NCI-H2196 treated with DMSO at 0.1 percent for 48 hours (cell line): ENCODE data around the gene CDCA5.

Source experiments
- DNase-seq: peaks from one replicate; lab custom pipeline; 2025; ENCODE audit not compliant: unreplicated experiment; lab: John Stamatoyannopoulos, UW

CDCA5 gene

DNA sequence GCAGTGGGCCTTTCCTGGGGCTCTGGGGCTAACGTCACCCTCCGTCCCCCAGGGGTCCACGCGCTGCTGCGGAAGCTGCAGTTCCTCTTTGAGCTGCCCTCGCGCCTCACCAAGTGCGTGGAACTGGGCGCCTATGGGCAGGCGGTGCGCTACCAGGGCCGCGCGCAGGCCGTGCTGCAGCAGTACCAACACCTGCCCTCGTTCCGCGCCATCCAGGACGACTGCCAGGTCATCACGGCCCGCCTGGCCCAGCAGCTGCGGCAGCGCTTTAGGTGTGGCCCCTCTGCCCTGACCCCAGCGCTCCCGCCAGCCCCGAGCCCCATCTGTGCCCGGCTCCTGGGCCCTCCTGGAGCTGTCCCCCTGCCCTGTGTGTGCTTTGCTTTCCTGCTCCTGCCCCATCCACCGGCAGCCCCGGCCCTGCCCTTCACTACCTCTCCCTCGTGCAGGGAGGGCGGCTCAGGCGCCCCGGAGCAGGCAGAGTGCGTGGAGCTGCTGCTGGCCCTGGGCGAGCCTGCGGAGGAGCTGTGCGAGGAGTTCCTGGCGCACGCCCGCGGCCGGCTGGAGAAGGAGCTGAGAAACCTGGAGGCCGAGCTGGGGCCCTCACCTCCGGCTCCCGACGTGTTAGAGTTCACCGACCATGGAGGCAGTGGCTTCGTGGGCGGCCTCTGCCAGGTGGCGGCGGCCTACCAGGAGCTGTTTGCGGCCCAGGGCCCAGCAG is 24.1 kb upstream of the CDCA5 start:
- DNase-seq = no peak

DNA sequence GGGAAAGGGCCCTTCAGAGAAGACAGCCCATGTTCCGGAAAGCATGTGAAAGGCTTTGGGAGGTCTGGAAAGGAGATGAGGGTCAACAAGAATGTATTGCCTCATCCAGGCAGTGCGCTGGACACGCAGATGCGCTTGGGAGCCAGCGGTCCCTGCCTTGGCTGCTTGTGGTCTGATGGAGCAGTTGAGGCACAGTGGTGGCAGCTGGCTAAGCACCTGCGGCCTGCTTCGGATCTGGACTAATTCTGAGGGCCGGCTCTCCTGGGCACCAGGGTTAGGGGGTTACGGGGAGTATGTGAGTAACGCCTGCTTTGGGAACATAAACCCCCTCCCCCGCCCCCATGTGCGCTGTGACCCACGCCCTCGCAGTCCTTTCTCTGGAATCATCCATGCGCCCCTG is 23.2 kb upstream of the CDCA5 start:
- DNase-seq = no peak

DNA sequence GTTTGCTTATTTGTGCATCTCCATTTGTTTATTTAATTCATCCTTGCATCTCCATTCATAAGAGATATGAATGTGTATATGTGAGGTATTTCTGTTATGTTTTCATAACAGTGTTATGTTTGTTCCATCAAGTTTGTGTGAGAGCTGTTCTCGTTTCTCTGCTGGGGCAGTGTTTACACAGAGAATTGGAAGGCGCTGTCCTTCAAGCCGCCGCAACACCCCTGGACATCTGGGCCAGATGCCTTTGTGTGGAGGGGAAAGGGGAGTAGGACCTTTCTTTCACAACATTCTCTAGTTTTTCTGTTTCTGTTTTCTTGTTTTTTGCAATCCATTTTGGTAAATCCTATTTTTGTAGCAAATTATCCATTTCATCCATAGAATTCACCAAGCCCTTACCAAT is 20.8 kb upstream of the CDCA5 start:
- DNase-seq = no peak

- no peak for DNase-seq
Observed at GRCh38 chr11:65103476-65103875, 19.6 kb upstream of the CDCA5 start.

GRCh38 chr11:65102142-65103095 is 18.6 kb upstream of the CDCA5 start:
- peak; percentile 59 for DNase-seq

- no peak for DNase-seq
Observed at GRCh38 chr11:65100674-65101350, 17.0 kb upstream of the CDCA5 start.

DNA sequence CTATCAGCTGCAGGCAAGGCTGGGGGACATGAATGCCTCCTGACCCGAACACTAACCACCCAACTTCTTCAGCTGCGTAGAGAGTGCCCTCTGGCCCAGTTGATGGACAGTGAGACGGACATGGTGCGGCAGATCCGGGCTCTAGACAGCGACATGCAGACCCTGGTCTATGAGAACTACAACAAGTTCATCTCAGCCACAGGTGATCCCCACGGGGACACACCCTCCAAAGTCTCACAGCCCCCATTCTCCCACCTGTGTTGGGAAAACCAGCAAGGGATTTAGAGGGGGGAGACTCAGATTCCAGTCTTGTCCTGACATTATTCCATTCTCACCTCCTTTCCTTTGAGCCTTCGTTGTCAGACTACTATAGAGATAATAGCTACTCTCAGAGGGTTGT is 13.1 kb upstream of the CDCA5 start:
- no peak for DNase-seq

DNA sequence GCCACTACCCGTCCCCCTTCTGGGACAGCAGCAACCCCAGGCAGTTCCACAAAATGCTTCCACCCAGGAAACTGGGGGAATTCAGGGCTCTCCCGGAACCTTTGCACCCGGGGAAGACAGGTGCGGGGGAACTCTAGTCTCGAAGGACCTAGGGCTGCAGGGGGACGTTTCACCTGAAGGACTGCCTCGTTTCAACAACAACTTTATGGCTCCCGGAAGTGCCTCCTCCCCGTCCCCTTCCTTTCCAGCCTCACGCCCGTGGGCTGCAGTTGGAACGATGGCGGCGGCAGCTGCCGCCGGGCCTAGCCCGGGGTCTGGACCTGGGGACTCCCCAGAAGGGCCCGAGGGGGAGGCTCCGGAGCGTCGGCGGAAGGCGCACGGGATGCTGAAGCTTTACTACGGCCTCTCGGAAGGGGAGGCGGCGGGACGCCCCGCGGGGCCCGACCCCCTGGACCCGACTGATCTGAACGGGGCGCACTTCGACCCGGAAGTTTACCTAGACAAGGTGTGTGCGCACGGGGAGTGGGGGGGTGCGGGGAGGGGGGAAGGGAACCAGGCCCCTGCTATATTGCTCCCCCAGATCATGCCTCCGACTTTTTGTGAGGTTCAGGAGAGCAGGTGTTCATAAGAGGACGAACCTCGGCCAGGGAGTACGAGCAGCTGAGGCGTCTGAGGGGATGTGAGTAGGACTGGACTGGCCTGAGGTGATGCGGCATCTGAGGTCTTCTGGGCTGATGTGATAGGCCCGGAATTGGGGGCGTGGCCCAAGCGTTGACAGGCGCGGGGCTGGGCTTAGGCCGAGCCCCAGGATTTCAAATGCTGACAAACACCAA is 12.3 kb upstream of the CDCA5 start, which contains the start of gene VPS51:
VPS51 (plus strand) TSS at position 241 of the 833 bp plus-strand sequence; CDS start at position 278, 37 bp downstream.
- DNase-seq = peak; percentile 83

DNA sequence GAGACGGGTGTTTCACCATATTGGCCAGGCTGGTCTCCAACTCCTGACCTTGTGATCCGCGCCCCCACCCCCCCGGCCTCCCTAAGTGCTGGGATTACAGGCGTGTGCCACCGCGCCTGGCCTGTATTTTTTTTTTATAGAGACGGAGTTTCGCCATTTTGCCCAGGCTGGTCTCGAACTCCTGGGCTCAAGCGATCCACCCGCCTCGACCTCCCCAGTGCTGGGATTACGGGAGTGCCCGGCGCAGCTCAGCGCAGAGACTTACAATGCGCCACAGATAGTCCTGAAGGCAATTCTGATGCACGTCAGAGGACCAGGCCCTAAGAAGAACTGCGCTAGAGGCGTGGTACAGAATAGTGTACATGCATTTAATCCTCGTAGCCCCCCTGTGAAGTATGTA is 11.6 kb upstream of the CDCA5 start:
- DNase-seq = no peak

GRCh38 chr11:65090628-65091027 is 6.8 kb upstream of the CDCA5 start:
- no peak for DNase-seq

GRCh38 chr11:65089621-65090020 is 5.8 kb upstream of the CDCA5 start:
- no peak for DNase-seq

DNA sequence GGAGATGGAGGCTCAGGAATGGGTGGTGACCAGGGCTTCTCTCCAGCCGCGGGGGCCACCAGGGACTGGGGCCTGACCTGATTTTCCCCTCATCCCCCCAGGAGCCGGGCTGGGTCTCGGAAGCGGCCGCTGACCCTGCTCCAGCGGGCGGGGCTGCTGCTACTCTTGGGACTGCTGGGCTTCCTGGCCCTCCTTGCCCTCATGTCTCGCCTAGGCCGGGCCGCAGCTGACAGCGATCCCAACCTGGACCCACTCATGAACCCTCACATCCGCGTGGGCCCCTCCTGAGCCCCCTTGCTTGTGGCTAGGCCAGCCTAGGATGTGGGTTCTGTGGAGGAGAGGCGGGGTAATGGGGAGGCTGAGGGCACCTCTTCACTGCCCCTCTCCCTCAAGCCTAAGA is 4.0 kb upstream of the CDCA5 start:
- no peak for DNase-seq

- DNase-seq = no peak
Observed at GRCh38 chr11:65087216-65087615, 3.4 kb upstream of the CDCA5 start.

DNA sequence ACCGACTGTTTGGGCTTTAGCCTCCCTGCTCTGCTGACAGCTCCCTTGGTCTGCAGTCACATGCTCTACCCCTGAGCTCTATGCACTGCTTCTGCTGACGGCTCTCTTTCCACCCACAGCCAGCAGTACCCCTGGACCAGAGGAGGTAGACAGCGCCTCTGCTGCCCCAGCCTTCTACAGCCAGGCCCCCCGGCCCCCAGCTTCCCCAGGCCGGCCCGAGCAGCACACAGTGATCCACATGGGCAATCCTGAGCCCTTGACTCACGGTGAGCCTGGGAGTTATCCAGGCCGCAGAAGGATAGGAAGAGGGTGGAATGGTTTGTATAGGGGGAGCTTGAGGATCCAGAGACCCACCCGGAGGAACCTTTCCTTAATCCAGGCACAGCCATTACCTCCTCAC is 3.0 kb upstream of the CDCA5 start:
- DNase-seq = no peak

DNA sequence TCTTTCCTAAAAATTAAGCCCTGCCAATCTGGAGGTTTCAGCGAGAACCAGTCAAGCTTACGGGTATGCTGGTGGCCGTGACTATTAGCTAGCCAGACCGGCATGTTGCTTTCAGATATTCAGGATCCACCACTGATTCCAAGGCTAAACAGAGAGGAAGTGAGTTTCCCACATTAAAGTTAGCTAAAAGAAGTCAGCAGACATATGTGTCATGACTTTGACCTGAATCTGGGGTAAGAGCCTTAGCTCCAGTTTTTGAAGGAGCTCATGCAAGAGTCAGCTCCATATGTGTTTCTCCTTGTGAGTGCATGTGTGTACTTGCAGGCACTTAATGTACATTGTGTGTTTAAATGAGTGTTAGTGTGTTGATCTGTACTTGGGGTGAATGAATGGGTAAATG is 1.6 kb upstream of the CDCA5 start:
- no peak for DNase-seq

DNA sequence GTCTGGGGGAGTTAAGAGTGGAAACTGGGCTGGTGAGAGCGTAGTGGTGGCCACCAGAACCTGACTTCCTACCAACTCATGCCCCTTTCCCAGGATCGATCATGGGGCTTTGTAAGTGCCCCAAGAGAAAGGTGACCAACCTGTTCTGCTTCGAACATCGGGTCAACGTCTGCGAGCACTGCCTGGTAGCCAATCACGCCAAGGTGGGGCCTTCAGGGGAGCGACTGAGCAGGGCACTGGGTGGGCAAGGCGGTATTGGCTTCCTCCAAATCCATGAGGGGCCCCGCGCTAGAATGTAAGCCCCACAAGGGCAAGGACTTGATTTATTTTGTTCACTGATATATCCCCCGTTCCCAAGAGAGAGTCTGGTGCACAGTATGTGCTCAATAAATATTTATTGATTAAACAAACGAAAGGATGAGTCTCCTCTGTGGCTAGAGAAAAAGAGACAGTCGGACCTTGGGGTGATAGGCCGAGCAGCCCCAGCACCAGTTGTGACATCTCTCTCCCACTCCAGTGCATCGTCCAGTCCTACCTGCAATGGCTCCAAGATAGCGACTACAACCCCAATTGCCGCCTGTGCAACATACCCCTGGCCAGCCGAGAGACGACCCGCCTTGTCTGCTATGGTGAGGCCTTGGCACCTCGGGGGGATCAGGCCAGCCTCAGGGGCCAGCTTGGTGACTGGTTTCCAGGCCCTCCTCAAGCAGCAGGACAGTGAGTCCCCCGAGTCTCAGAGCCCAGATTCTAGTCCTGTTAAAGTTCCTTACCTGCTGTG is 947 bp upstream of the CDCA5 start:
- no peak for DNase-seq

DNA sequence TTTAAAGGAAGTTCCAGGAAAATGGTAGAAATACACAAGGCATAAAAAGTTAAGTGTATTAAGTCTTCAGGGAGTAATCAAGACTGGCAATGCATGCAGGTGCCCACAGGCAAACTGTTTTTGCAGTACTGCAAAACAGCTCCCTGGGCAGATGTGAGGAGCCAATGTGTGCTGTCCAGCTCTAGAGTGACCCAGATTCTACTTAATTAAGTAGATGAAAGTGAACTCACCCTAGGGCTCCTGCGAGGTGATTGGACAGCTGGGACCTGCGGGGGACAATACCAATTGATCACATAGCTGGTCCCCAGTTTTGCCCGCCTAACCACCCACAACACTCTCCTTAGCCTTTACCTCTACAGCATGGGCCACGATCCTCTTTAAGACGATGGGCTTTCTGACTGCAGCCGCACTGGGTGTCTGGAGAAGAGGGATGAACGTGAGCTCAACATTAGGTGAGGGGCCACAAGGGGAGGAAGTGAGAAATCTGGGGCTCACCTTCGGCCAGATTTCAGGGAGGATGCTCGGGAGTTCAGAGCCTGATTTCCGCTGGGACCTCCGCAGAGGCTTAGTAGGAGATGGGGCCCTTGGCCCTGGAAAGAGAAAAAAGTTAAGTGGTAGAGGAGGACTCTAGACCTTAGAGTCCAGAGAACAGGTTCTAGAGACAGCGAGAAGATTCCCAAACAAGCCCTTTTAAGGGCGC is 556 bp downstream of the CDCA5 start:
- no peak for DNase-seq

- no peak for DNase-seq
Observed at GRCh38 chr11:65078786-65079342, 5.0 kb downstream of the CDCA5 start.

GRCh38 chr11:65078151-65078550 is 5.7 kb downstream of the CDCA5 start:
- no peak for DNase-seq
